HL-60 (cell line): Measurements from ENCODE around the gene TENM4.

Experiments
- DNase-seq, 2 experiments: peaks; one replicate each; pipeline ENCODE4 v3.0.0-alpha.2; 2010 to 2020; ENCODE audit warnings: low read depth in 1 of 2, low spot score in 1 of 2
- H3K27ac ChIP-seq: fragments of 250-450 bp; sonication (Bioruptor Pico); replicated peaks from 2 replicates; pipeline ENCODE4 v1.5.1; 2020; ENCODE audit warnings: mild to moderate bottlenecking, moderate library complexity
- H3K27me3 ChIP-seq: fragments of 250-450 bp; sonication (Bioruptor Pico); 2 replicates; pipeline ENCODE4 v1.5.1; 2021; ENCODE audit warnings: mild to moderate bottlenecking, moderate library complexity; ENCODE audit not compliant: insufficient read depth, poor library complexity, severe bottlenecking
- H3K4me3 ChIP-seq: replicated peaks from 2 replicates; pipeline ENCODE4 v1.5.1; 2011; ENCODE audit warnings: mild to moderate bottlenecking, control low read depth, low read length; ENCODE audit not compliant: insufficient read depth
- GABPA ChIP-seq: IDR thresholded peaks from 2 replicates; pipeline ENCODE4 v1.6.1; 2012; ENCODE audit warnings: low read depth
- POLR2AphosphoS5 ChIP-seq: IDR thresholded peaks from 2 replicates; pipeline ENCODE4 v1.6.1; 2012; ENCODE audit warnings: low read depth
- SPI1 ChIP-seq: IDR thresholded peaks from 2 replicates; pipeline ENCODE4 v1.6.1; 2012; ENCODE audit warnings: low read depth, mild to moderate bottlenecking, borderline replicate concordance
- TF ChIP-seq, protein P1 (sequence below): IDR thresholded peaks from 2 replicates; pipeline ENCODE4 v1.6.1; 2012; ENCODE audit warnings: low read depth; ENCODE audit not compliant: insufficient replicate concordance
- TF ChIP-seq, protein P2 (sequence below): IDR thresholded peaks from one replicate; pipeline ENCODE4 v1.5.1; 2011; ENCODE audit warnings: low read length, control low read depth, inconsistent platforms; ENCODE audit not compliant: insufficient read depth

TENM4 gene

DNA sequence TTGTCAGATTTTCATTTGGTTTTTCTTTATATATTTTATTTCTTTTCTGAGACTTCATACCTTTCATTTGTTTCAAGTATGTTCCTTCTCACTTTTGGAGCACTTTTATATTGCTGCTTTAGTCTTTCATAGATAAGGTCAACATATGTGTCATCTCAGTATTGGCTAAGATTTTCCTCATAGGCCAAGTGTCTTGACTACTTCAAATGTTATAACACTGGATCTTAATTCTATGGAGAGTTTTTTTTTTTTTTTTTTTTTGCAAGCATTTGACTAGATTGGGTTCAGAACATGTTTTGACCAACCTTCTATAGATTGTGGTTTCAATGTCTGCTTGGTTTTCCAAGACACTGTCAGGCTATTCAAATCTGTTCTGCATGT lies 797.2 kb downstream of the TENM4 start:
- no peak overlapping the region for H3K27ac ChIP-seq
- peaks cover 6% of the 10 kb centered on the region for H3K27me3 ChIP-seq
- TF ChIP-seq GABPA: no peak
- TF ChIP-seq, protein P1, sequence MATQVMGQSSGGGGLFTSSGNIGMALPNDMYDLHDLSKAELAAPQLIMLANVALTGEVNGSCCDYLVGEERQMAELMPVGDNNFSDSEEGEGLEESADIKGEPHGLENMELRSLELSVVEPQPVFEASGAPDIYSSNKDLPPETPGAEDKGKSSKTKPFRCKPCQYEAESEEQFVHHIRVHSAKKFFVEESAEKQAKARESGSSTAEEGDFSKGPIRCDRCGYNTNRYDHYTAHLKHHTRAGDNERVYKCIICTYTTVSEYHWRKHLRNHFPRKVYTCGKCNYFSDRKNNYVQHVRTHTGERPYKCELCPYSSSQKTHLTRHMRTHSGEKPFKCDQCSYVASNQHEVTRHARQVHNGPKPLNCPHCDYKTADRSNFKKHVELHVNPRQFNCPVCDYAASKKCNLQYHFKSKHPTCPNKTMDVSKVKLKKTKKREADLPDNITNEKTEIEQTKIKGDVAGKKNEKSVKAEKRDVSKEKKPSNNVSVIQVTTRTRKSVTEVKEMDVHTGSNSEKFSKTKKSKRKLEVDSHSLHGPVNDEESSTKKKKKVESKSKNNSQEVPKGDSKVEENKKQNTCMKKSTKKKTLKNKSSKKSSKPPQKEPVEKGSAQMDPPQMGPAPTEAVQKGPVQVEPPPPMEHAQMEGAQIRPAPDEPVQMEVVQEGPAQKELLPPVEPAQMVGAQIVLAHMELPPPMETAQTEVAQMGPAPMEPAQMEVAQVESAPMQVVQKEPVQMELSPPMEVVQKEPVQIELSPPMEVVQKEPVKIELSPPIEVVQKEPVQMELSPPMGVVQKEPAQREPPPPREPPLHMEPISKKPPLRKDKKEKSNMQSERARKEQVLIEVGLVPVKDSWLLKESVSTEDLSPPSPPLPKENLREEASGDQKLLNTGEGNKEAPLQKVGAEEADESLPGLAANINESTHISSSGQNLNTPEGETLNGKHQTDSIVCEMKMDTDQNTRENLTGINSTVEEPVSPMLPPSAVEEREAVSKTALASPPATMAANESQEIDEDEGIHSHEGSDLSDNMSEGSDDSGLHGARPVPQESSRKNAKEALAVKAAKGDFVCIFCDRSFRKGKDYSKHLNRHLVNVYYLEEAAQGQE: no peak
- no peak for TF ChIP-seq SPI1
- TF ChIP-seq, protein P2, sequence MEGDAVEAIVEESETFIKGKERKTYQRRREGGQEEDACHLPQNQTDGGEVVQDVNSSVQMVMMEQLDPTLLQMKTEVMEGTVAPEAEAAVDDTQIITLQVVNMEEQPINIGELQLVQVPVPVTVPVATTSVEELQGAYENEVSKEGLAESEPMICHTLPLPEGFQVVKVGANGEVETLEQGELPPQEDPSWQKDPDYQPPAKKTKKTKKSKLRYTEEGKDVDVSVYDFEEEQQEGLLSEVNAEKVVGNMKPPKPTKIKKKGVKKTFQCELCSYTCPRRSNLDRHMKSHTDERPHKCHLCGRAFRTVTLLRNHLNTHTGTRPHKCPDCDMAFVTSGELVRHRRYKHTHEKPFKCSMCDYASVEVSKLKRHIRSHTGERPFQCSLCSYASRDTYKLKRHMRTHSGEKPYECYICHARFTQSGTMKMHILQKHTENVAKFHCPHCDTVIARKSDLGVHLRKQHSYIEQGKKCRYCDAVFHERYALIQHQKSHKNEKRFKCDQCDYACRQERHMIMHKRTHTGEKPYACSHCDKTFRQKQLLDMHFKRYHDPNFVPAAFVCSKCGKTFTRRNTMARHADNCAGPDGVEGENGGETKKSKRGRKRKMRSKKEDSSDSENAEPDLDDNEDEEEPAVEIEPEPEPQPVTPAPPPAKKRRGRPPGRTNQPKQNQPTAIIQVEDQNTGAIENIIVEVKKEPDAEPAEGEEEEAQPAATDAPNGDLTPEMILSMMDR: no peak
- no peak for TF ChIP-seq POLR2AphosphoS5
- no peak for DNase-seq
- no peak overlapping the region for H3K4me3 ChIP-seq

DNA sequence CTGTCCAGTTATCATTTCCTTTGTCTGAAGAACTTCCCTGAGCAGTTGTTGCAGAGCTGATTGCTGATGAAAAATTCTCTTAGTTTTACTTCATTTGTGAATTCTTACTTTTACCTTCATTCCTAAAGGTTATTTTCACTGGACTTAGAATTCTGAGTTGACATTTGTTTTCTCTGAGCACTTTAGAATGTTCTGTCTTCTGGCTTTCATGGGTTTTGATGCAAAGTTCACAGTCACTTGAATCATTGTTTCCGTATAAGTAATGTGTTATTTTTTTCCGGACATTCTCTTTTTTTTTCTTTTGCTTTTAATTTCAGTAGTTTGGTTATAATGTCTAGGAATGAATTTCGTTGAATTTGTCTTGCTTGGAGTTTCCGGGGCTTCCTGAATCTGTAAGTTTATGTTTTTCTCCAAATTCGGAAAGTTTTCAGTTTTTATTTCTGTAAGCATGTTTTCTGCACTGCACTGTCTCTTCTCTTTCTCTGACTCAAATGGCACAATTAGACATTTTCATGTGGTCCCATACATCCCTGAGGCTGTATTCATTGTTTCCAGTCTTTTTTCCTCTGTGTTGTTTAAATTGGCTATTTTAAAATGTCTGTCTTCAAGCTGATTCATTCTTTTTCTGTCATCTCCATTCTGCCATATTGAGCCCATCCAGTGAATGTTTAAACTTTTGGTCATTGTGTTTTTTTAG lies 797.7 kb downstream of the TENM4 start:
- TF ChIP-seq, protein P2: no peak
- TF ChIP-seq, protein P1: no peak
- no peak for TF ChIP-seq SPI1
- TF ChIP-seq GABPA: no peak
- TF ChIP-seq POLR2AphosphoS5: no peak
- Histone ChIP-seq H3K27ac (no peak overlapping the region), H3K27me3 (peaks cover 6% of the 10 kb centered on the region), H3K4me3 (no peak overlapping the region)
- DNase-seq: no peak

DNA sequence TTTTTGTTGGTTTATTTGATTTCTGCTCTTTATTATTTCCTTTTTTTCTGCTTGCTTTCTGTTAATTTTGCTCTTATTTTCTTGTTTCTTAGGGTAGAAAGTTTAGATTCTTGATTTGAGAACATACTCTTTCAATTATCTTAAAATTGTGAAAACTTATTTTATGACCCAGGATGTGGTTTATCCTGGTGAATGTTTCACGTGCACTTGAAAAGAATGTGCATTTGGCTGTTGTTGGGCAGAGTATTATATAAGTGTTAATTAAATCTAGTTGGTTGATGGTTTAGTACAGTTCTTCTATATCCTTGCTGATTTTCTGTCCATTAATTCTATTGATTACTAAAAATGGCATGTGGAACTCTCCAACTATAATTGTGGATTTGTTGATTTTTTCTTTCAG lies 799.3 kb downstream of the TENM4 start:
- TF ChIP-seq, protein P1: no peak
- TF ChIP-seq GABPA: no peak
- TF ChIP-seq POLR2AphosphoS5: no peak
- TF ChIP-seq SPI1: no peak
- TF ChIP-seq, protein P2: no peak
- H3K4me3 ChIP-seq: no peak overlapping the region
- DNase-seq: no peak

More for the DNA sequence above, 799.3 kb downstream of the TENM4 start:
- Histone ChIP-seq H3K27ac (no peak overlapping the region), H3K27me3 (peaks cover 6% of the 10 kb centered on the region)
